HG03521 (cell line): Measurements from ENCODE around the gene TMEM120A.

ENCODE experiments used
- ATAC-seq: cut with Tn5 transposase; IDR thresholded peaks from one replicate; pipeline ENCODE4 v1.9.1; 2021; ENCODE audit warnings: mild to moderate bottlenecking, moderate library complexity; ENCODE audit not compliant: unreplicated experiment

TMEM120A gene

GRCh38 chr7:75981453-75982305 is 12.7 kb downstream of the TMEM120A start:
- ATAC-seq: no peak

DNA sequence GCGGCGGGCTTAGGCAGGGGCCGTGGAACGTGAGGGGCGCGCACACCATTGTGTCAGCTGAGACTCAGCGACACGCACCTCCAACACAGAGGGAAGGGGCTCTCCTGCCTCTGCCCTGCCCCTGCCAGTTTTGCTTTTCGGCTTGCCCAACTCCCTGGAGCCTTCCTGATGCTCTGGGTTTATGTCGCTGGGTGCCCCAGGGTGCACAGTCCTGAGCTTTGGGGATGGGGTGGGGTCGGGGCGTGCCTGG is 13.3 kb downstream of the TMEM120A start:
- ATAC-seq: no peak

- no peak for ATAC-seq
Observed at GRCh38 chr7:75980430-75981202, 13.8 kb downstream of the TMEM120A start.

DNA sequence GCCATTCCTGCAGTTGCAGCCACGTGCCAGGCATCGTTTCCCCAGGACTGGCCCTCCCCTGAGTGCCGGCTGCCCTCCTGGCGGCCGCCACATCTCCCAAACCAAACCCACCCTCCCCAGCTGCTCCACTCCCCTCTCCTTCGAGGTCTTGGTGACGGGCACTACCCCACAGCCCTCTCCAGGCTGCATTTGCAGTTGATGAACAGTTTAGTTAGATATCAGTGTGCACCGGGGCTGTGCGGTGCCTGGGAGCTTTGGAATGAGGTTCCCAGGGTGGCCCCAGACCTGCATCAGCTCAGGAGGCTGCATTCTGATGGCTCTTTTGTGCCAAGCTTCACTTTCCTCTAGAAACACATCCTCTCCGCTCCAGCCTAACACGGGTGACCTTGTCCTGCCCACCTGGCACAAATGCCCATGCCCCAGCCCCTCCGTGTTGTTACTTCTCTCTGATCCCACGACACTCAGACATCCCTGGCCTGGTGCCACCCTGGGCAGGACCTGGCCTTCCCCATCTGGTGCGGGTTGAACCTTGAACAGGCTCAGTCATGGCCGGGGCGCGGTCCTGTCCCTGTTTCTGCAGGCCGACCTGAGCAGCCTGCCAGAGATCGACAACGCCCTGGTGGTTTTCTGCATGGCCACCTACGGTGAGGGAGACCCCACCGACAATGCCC is 14.5 kb downstream of the TMEM120A start:
- no peak for ATAC-seq

GRCh38 chr7:75977743-75978142 is 16.7 kb downstream of the TMEM120A start:
- ATAC-seq: no peak

DNA sequence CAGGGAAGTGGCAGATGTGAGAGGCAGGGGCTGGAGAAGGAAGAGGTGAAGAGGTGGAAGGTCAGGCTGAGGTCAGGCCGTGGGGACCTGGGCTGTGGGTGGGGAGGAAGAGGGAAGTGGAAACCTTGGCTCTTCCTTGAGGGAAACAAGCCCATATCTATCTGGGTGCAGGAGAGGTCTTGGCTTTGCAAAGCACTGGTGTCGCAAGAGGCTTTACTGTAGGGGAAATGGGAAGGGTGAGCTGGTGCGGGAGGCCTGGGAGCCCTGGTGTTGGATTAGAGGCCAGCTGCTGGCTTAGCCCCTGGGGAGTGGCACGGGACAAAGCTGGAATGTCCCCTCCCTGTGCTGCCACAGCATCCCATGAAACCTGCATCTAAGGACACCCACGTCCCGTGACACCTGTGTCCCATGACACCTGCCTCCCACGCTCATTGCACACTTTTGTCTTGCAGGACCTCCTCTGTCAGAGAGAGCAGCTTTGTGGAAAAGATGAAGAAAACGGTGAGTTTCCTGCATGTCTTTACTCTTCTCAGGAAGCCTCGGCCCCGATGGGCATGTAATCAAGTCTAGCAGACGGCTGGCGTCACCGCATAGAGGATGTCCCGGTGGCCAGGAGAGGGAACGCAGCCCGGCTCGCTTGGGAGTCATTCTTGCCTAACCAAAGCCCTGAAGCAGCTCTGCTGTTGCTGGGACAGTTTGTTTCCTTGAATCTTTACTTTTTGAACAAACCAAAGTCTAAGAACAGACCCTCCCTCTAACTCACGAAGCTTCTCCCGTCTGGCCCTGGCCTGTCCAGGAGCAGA is 22.2 kb downstream of the TMEM120A start:
- no peak for ATAC-seq

DNA sequence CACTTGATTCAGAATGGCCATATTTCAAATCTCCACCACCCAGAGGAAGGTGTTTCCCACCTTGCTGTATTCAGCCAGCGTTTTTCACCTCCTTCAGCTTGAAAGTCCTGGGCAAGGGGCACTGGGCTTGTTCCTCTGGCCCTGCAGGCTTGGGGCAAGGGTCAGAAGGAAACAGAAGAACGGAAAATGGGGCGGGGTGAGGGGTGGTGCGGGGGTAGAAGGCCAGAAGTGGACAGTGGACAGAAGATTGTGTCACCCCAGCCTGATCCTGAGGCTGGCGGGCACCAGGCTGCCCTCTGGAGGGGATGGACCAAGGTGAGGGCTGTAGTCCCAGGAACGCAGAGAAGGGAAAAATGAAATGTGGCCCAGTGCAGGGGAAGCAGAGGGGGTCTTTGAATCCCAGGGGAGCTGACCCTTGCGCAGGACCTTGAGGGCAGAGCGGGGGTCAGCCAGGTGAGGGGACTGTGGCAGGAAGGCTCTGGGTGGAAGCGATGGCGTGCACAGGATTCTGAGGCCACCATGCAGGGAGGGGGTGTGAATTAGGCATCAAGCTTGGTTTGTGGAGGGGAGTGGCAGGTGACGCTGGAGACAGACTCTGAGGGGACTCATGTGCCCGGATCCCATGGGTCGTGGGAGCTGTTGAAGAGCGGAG is 23.0 kb downstream of the TMEM120A start:
- ATAC-seq: no peak

DNA sequence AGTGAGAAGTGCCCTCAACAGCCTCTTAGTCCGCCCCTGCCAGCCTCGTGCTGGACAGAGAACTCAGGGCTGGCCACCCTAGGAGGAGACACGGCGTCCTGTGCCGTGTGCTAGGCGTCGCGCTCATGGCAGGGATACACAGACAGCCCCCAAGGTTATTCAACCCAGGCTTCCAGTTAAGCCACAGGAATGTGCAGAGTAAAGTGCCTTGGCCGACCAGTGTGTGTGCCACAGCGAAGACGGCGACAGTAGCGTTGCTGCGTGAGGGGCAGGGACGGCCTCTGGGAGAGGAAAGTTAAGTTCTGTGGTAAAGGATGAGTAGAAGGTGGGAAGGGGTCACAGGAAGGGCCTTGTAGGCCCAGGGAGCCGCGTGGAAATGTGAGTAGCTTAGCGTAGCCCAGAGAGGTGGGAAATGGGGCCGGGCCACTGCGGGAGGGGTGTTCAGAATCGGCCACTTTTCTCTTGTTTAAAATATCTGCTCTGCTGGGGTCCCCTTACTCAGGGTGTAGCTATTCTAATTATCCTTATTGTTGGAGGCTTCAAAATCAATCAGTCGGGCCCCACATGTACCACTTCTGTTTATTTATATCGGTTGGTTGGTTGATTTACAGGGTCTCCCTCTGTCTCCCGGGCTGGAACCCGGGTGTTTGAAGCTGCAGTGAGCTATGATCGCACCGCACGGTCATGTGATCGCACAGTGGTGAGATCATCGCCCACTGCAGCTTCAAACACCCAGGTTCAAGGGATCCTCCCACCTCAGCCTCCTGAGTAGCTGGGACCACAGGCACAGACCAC is 24.5 kb downstream of the TMEM120A start:
- no peak for ATAC-seq

DNA sequence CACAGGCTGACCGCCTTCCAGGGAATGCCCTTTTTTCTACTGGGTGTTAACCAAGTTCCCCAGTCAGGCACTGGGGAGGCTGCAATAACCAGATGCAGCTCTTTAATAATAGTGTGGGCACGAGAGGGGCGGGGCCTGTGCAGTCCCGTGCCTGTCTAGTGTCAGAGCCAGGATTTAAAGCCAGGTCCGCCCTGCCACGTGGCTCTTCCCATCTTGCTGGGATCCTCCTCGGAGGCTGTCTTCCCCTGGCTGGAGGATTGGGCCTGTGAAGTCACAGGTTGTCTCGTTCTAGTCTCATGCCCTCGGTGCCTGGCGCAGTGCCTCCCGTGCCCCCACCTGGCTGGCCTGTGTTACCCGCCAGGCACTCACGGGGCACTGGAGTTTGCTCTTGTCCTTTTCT is 25.2 kb downstream of the TMEM120A start:
- no peak for ATAC-seq

- ATAC-seq: no peak
Observed at GRCh38 chr7:75968561-75969001, 25.8 kb downstream of the TMEM120A start.

DNA sequence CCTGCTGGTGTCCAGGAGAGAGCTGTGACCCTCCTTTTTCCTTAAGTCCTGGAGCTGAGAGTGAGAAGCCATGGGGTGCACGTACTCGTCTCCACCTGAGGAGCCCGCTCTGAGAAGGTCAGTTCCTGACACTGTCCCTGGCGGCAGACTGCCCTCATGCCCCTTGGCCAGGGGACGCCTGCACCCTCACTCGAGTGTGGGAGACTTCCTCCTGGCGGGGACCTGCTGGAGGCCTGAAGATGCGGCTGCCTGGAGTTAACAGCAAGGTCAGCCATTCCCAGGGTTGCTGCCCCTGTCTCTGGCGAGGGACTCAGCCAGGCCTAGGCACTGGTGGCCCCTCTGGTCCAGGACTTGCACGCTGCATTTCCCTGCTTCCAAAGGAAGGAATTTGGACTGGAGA is 26.4 kb downstream of the TMEM120A start:
- no peak for ATAC-seq

DNA sequence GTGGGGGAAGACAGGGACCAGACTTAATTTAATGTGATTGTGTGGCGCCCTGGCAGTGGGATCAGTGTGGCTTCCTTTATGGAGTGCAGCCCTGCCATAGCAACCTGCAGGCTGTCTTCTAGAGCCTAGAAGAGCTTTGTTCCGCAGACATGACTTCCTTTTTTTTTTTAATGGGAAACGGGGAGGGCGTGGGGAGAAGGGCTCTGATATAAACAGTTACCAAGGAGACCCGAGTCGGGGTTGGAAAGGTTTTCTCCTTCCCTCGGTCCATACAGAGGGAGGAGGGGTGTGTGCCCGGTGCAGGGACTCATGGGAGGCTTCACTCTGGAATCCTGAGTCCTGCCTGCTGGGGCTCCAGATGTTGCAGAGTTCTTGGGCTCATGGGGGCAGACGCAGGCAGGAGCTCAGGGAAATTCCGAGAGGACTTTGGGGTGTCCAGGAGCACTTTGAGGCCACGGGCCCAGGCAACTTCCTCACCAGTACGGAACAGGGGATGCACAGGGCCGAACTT is 26.9 kb downstream of the TMEM120A start:
- ATAC-seq: no peak

DNA sequence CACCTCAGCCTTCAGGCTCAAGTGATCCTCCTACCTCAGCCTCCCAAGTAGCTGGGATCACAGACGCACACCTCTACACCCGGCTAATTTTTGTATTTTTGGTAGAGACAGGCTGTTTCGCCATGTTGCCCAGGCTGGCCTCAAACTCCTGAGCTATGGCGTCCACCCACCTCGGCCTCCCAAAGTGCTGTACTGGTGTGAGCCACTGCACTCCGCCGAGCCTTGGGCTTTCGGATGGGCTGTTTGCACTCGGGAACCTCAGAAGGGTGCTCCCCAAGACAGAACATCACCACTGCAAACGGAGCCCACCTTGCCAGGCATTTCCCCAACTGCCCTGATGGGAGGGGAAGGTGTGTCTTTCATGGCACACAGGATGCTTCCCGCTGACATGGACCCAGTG is 27.3 kb downstream of the TMEM120A start:
- ATAC-seq: no peak

- ATAC-seq: no peak
Observed at GRCh38 chr7:75966190-75966961, 28.0 kb downstream of the TMEM120A start.

- ATAC-seq: no peak
Observed at GRCh38 chr7:75965617-75966016, 28.8 kb downstream of the TMEM120A start.

DNA sequence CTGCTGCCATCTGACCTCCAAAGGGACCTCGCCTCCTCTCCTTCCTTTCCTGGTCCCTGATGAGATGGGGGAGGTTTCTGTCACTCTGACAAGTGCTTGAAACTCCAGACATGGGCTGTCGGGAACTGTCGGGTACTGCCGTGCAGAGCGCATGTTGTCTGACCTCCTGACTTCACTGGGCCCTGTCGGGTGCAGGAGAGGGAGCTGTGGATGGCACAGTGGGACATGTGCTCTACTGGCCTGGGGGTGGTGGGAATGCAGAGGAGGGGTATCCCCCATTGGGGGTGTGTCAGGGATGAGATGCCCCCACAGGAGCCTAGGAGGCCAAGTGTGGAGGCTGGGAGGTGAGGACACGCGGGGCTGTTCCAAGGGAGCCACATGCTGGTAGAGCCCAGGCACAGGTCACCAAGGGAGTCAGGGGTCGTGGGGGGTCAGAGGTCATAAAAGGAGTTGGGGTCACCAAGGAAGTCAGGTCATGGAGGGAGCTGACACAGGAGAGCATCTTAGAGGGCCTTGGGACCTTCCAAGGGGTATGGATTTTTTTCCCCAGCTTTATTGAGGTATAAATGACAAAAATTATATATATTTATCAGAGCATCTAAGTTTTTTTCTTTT is 30.9 kb downstream of the TMEM120A start:
- no peak for ATAC-seq

- ATAC-seq: no peak
Observed at GRCh38 chr7:75962607-75963380, 31.6 kb downstream of the TMEM120A start.

- no peak for ATAC-seq
Observed at GRCh38 chr7:75961218-75961617, 33.2 kb downstream of the TMEM120A start.
